ENCODE results near the gene ESF1. TPM values are rescaled to one million over a fixed set of nuclear protein-coding genes. Genes with fewer than 3 reads are reported as not detected.

ESF1 gene
- total and polyA plus RNA-seq, 2 of the 8 experiments (the other 6 are each of a cell fraction or from before 2014, with no cell fraction given) = 1.1 to 32.9 TPM

- no peak overlapping the region for H4K8ac ChIP-seq (ENCODE audit: extremely low read depth, insufficient read depth, low read length)
- no peak overlapping the region for H2BK20ac ChIP-seq (ENCODE audit: low read length)
- H3K56ac ChIP-seq (replicated peaks; ENCODE audit: insufficient read length, low read depth, low read length) = no peak overlapping the region
- no peak overlapping the region for H4K5ac ChIP-seq (ENCODE audit: insufficient read length, low read depth, low read length)
- no peak overlapping the region for H4K91ac ChIP-seq (replicated peaks; ENCODE audit: insufficient read length, low read length)
- no peak overlapping the region for H3K4me2 ChIP-seq (ENCODE audit: insufficient read depth in 1 of 2, low read depth in 2 of 2, low read length in 2 of 2)
- no peak overlapping the region for H2AK5ac ChIP-seq (ENCODE audit: low read depth, low read length)
- H3K4me3 ChIP-seq (ENCODE audit: extremely low read depth in 1 of 4, insufficient read depth in 2 of 4, low read depth in 3 of 4, low read length in 4 of 4) = no peak overlapping the region
- no peak overlapping the region for H3K18ac ChIP-seq (ENCODE audit: extremely low read depth, low read length)
- no peaks in the 10 kb centered on the region for H3K4me1 ChIP-seq (replicated peaks in 1 of 4; ENCODE audit: control insufficient read depth in 3 of 4, insufficient read depth in 4 of 4, low read length in 3 of 4)
- no peak overlapping the region for H2BK5ac ChIP-seq (ENCODE audit: low read depth, low read length)
- DNase-seq (ENCODE audit: low read depth in 1 of 2, low spot score in 2 of 2) = no peak
- H3K79me1 ChIP-seq (ENCODE audit: low read depth, low read length) = no peaks in the 10 kb centered on the region
- H3K14ac ChIP-seq (ENCODE audit: insufficient read length) = no peak overlapping the region
- WGBS, 2 experiments (ENCODE audit: extremely low coverage in 1 of 2, insufficient coverage in 1 of 2, insufficient read length in 1 of 2, insufficient replicate concordance in 2 of 2, low coverage in 1 of 2, low lambda C conversion rate in 2 of 2, missing lambda C conversion rate in 1 of 2) = 93% methylated on average over 2 of the region's 2 CpGs; no CpG with 5 or more reads in 1 of the 2 experiments
- no peaks in the 10 kb centered on the region for H3K9me3 ChIP-seq (ENCODE audit: insufficient read depth in 2 of 2, low read depth in 1 of 2, low read length in 1 of 2)
- no peak overlapping the region for H3K23ac ChIP-seq (ENCODE audit: insufficient read length)
- H3K27ac ChIP-seq (ENCODE audit: low read depth, low read length) = no peak overlapping the region
- H3K4ac ChIP-seq (replicated peaks; ENCODE audit: insufficient read length, low read depth, low read length) = no peak overlapping the region
- H2BK15ac ChIP-seq (ENCODE audit: low read length) = no peak overlapping the region
- no peak overlapping the region for H2BK120ac ChIP-seq (replicated peaks; ENCODE audit: low read depth, low read length)
- H4K20me1 ChIP-seq (replicated peaks in 1 of 2; ENCODE audit: control insufficient read depth in 1 of 2, insufficient read depth in 2 of 2, low read length in 2 of 2) = no peaks in the 10 kb centered on the region
- H2BK12ac ChIP-seq (ENCODE audit: low read depth, low read length) = no peak overlapping the region
- no peak for FAIRE-seq
- H3K23me2 ChIP-seq (ENCODE audit: low read depth, low read length) = no peaks in the 10 kb centered on the region
- H3K79me2 ChIP-seq (ENCODE audit: control insufficient read depth in 1 of 2, insufficient read depth in 2 of 2, low read length in 2 of 2) = no peaks in the 10 kb centered on the region
- no peak overlapping the region for H2AFZ ChIP-seq (ENCODE audit: low read length)
- ChIA-PET CTCF (ENCODE audit: partially characterized antibody) (interaction anchor here (0.6 to 1.4 kb wide), 3 partner anchors 33 to 125 kb away, joined by 3 to 4 read pairs (median 3); no protein-coding TSS in a partner anchor), POLR2A (ENCODE audit: partially characterized antibody) (interaction anchor here (0.7 kb wide), 1 partner anchor 22 kb away, joined by 3 read pairs; no protein-coding TSS in a partner anchor)
- no peaks in the 10 kb centered on the region for H3K36me3 ChIP-seq (ENCODE audit: control insufficient read depth in 2 of 4, insufficient read depth in 4 of 4, low read length in 3 of 4)
- H3K9ac ChIP-seq (replicated peaks in 1 of 4; ENCODE audit: extremely low read depth in 1 of 4, low read depth in 3 of 4, low read length in 3 of 4) = no peak overlapping the region
- no peaks in the 10 kb centered on the region for H3K27me3 ChIP-seq (replicated peaks in 1 of 4; ENCODE audit: control insufficient read depth in 3 of 4, extremely low read depth in 1 of 4, insufficient read depth in 3 of 4, low read length in 3 of 4)
- TF ChIP-seq RFX5 (IDR thresholded peaks at IDR 0.05; ENCODE audit: borderline replicate concordance, low read depth, low read length) = no peak
- TF ChIP-seq PHF8 (conservative IDR thresholded peaks at IDR 0.05; ENCODE audit: low read depth, low read length) = no peak
- TF ChIP-seq KDM1A (IDR thresholded peaks at IDR 0.05; ENCODE audit: borderline replicate concordance, low read length) = no peak
- TF ChIP-seq TEAD4 (IDR thresholded peaks at IDR 0.05; ENCODE audit: low read depth, low read length) = no peak
- TF ChIP-seq SP4 (IDR thresholded peaks at IDR 0.05; ENCODE audit: low read length) = no peak
- TF ChIP-seq TBP (IDR thresholded peaks at IDR 0.05; ENCODE audit: low read depth, low read length) = no peak
Observed at GRCh38 chr20:13671512-13671911, 113.2 kb downstream of the ESF1 start.

Data from H1 (cell line).